GM19455 (cell line): ENCODE results near the gene CELSR1.

ENCODE experiments used
- ATAC-seq: cut with Tn5 transposase; IDR thresholded peaks from one replicate; pipeline ENCODE4 v1.9.1; 2021; ENCODE audit not compliant: unreplicated experiment

CELSR1 gene

GRCh38 chr22:46551996-46552395 lies 14.6 kb upstream of the CELSR1 start:
- no peak for ATAC-seq

- ATAC-seq, result no peak
Observed at GRCh38 chr22:46551321-46551720, 13.9 kb upstream of the CELSR1 start.

GRCh38 chr22:46549971-46550641 lies 12.7 kb upstream of the CELSR1 start:
- no peak for ATAC-seq

GRCh38 chr22:46549563-46549840 lies 12.1 kb upstream of the CELSR1 start:
- no peak for ATAC-seq

GRCh38 chr22:46547883-46548244 lies 10.4 kb upstream of the CELSR1 start:
- no peak for ATAC-seq

- no peak for ATAC-seq
Observed at GRCh38 chr22:46547179-46547882, 9.9 kb upstream of the CELSR1 start.

- ATAC-seq, result no peak
Observed at GRCh38 chr22:46546466-46547178, 9.2 kb upstream of the CELSR1 start.

GRCh38 chr22:46545086-46545792 lies 7.8 kb upstream of the CELSR1 start:
- ATAC-seq, result no peak

- ATAC-seq, result no peak
Observed at GRCh38 chr22:46542011-46542985, 4.9 kb upstream of the CELSR1 start.

- ATAC-seq, result no peak
Observed at GRCh38 chr22:46541536-46541935, 4.1 kb upstream of the CELSR1 start.

GRCh38 chr22:46540874-46541273 lies 3.5 kb upstream of the CELSR1 start:
- ATAC-seq, result no peak

GRCh38 chr22:46539169-46539568 lies 1.7 kb upstream of the CELSR1 start:
- ATAC-seq, result no peak

GRCh38 chr22:46538814-46539160 lies 1.4 kb upstream of the CELSR1 start:
- no peak for ATAC-seq

GRCh38 chr22:46537946-46538813 lies 760 bp upstream of the CELSR1 start:
- no peak for ATAC-seq

- ATAC-seq, result no peak
Observed at GRCh38 chr22:46536537-46537224, 739 bp downstream of the CELSR1 start.

GRCh38 chr22:46535876-46536536 lies 1.4 kb downstream of the CELSR1 start:
- ATAC-seq, result no peak

- ATAC-seq, result no peak
Observed at GRCh38 chr22:46534901-46535630, 2.4 kb downstream of the CELSR1 start.

- no peak for ATAC-seq
Observed at GRCh38 chr22:46534177-46534776, 3.1 kb downstream of the CELSR1 start.
